CD4-positive, alpha-beta T cell treated with Interleukin-4 for 1 hour (primary cell): Measurements from ENCODE around the gene MRPS18C.
"Not testable (repeated sequence)": the region's sequence is repeated elsewhere in the genome, so short reads cannot be mapped to it uniquely, and the experiment has no call there.

Experiments
- DNase-seq, 2 donors: peaks; one replicate each; pipeline ENCODE4 v3.0.0-alpha.2; 2020 to 2022

Gene MRPS18C

DNA sequence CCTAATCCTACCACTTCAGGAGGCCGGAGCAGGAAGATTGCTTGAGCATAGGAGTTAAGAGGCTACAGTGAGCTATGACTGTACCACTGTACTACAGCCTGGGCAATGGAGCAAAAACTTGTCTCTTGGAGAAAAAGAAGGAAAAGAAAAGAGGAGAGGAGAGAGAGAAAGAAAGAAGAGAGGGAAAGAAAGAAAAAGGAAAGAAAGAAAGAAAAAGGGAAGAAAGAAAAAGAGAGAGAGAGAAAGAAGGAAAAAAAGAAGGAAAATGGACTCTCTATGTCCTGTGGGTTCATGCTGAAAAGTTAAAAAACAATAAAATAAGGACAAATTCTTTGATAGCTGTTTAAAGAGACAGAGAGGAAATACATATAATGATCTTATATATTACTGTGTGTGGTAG lies 42.3 kb downstream of the MRPS18C start:
- DNase-seq: no peak

DNA sequence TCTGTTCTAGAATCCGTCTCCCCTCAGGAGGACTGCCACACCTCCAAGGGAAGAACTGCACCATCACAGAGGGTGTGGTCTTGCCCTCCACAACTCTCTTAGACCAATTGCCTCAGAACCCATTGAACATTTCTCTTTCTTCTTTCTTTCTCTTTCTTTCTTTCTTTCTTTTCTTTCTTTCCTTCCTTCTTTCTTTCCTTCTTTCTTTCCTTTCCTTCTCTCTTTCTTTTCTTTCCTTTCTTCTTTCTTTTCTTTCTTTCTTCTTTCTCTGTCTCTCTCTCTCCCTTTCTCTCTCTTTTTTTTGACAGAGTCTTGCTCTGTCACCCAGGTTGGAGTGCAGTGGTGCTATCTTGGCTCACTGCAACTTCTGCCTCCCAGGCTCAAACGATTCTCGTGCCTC lies 45.8 kb downstream of the MRPS18C start:
- DNase-seq: not testable (repeated sequence)

DNA sequence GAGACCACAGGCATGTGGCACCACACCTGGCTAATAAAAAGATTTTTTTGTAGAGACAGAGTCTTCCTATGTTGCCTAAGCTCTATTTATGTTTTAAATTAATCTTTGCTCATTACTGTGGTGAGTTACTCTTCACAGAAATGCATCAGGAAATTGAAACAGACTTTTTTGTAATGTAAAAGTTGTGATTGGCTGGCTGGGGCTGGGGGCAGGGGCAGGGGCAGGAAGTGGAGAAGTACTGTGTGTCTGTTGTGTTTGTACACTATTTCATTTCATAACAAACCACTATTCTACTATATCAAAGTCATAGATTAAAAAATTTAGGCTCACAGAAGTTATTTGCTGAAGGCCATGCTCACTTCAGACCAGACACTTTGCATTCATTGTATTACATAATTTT lies 48.1 kb downstream of the MRPS18C start:
- DNase-seq: peak; percentile 18 to 50

DNA sequence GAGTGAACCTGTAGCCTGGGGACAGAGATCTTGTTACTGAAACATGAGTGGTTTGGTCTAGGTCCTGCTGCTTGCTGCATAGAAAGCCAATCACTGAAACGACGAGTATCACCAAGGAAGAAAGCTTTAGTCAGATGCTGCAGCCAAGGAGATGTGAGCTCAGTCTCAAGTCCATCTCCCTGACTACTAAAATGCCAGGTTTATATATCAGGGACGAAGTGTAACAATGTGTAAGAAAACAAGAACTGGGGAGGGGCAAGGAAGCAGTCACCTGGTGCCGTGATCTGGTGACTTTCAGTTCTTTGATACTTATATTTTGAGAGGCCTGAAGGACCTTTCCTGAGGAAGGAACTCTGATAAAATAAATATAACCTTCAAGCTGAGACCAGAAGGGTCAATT lies 48.6 kb downstream of the MRPS18C start:
- DNase-seq: no peak

DNA sequence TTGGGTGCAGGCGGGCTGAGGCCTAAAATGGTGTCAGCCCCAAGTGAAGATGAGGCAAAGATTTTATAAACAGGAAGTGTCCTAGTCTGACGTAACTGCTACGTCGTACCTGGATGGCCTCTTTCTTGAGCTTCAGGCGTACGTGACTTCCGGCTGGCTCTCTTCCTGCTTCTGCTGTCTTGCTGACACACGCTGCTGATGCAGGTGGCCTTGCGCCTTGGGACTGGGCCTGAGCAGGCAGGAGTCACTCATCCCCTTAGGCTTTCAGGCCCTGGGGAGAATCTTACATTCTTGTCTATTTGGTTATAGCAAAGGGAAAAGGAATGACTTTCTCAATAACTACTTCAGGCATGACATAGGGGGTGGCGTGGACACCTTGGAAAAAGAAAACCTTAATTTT lies 49.1 kb downstream of the MRPS18C start:
- DNase-seq: peak in 1 of 2 donors; percentile 18

DNA sequence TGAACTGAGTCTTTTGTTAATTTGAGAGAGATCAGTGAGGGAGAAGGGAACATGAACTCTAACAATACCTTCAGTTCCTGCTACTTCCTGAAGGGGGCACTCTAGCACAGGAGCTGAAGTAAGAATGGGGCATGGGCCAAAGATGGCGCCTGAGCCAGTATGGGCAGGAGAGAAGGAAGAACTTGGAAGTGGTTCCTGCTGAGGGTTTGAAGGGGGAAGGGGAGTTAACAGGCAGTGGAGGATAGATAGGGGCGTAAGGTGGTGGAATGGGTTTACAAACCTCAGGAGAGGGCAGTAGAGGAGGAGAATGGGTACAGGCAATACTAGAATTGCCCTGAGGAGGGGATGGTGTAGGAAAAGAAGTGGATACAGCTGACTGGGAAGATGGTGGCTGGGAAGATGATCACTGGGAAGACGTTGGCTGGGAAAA lies 53.3 kb downstream of the MRPS18C start:
- peak; percentile 59 to 66 for DNase-seq

DNA sequence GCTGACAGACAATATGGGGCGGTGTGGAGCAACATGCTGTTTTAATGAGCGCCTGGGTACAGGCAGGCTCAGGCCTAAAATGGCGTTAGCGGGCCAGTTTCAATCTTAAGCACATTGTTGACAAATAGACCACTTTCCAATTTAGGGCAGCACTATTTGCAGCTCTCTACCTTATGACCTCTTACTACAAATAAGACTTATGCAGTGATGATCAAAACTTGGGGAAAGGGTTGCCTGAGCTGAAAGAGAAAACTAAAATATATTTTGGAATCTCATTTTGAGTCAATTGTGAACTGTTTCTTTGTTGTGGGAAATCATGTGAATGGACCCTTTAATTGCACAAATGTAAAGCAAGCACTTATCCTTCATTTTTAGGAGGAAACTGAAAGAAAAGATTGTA lies 54.6 kb downstream of the MRPS18C start:
- no peak for DNase-seq
